Thymus (tissue), 11 donors: ENCODE results near the gene METAP1D. TPM values are rescaled to one million over a fixed set of nuclear protein-coding genes. Genes with fewer than 3 reads are reported as not detected.

Experiments used
- DNase-seq, 9 donors: peaks; one replicate each; pipeline ENCODE4 v3.0.0-alpha.2; 2013; ENCODE audit warnings: low spot score in 9 of 9, low read depth in 6 of 9, missing footprints in 1 of 9
- H3K27ac ChIP-seq, 2 donors: one replicate each; pipeline ENCODE4 v1.5.1; 2013; ENCODE audit warnings: control low read depth in 1 of 2, low read depth in 1 of 2, low read length in 1 of 2, mild to moderate bottlenecking in 1 of 2, moderate library complexity in 1 of 2
- H3K27me3 ChIP-seq, 2 donors: one replicate each; pipeline ENCODE4 v1.5.1; 2013; ENCODE audit warnings: low read length in 1 of 2; ENCODE audit not compliant: control insufficient read depth in 2 of 2, insufficient read depth in 1 of 2
- H3K36me3 ChIP-seq, 2 donors: one replicate each; pipeline ENCODE4 v1.5.1; 2013; ENCODE audit warnings: low read length in 1 of 2, mild to moderate bottlenecking in 1 of 2, moderate library complexity in 1 of 2; ENCODE audit not compliant: control insufficient read depth in 2 of 2, insufficient read depth in 2 of 2
- H3K4me1 ChIP-seq, 2 donors: one replicate each; pipeline ENCODE4 v1.5.1; 2013; ENCODE audit warnings: low read length in 2 of 2; ENCODE audit not compliant: control insufficient read depth in 2 of 2, insufficient read depth in 2 of 2
- H3K4me3 ChIP-seq, 2 donors: one replicate each; pipeline ENCODE4 v1.5.1; 2013; ENCODE audit warnings: low read length in 2 of 2, control low read depth in 1 of 2, mild to moderate bottlenecking in 1 of 2
- H3K9me3 ChIP-seq, 2 donors: one replicate each; pipeline ENCODE4 v1.5.1; 2013; ENCODE audit warnings: low read length in 1 of 2, mild to moderate bottlenecking in 1 of 2; ENCODE audit not compliant: control insufficient read depth in 2 of 2, insufficient read depth in 1 of 2
- WGBS: extraction: QIAGEN DNeasy Blood & Tissue Kit; methylation state at CpG from one replicate; pipeline ENCODE4 v1.1.7; 2013; 5-methylcytosine and 5-hydroxymethylcytosine counted together
- polyA plus RNA-seq: library from polyadenylated mRNA; stranded (reverse); fragments of 200-250 nt; gene quantifications from one replicate; pipeline ENCODE4 v1.2.3, GENCODE V29; 2013
- total RNA-seq: library from RNA; stranded (reverse); fragments of 120-200 nt; gene quantifications from one replicate; pipeline ENCODE4 v1.2.4, GENCODE V29; 2013
- donor health status: healthy.

METAP1D gene
- total and polyA plus RNA-seq, 2 donors = 2.4 to 4.2 TPM

- WGBS = 96% methylated on average over 1 of the region's 1 CpG
- Histone ChIP-seq H3K36me3 (no peaks in the 10 kb centered on the region), H3K27me3 (no peaks in the 10 kb centered on the region), H3K4me1 (no peaks in the 10 kb centered on the region), H3K9me3 (no peaks in the 10 kb centered on the region), H3K4me3 (no peak overlapping the region), H3K27ac (no peak overlapping the region)
- DNase-seq = no peak
Measured at GRCh38 chr2:172007372-172007771, 7.6 kb downstream of the METAP1D start.

GRCh38 chr2:172009823-172010222 lies 10.1 kb downstream of the METAP1D start:
- WGBS = 98% methylated on average over 4 of the region's 4 CpGs

GRCh38 chr2:172011812-172012575 lies 12.2 kb downstream of the METAP1D start:
- H3K27me3 ChIP-seq = no peaks in the 10 kb centered on the region
- no peaks in the 10 kb centered on the region for H3K9me3 ChIP-seq
- no peaks in the 10 kb centered on the region for H3K36me3 ChIP-seq
- H3K4me3 ChIP-seq = no peak overlapping the region
- no peak overlapping the region for H3K27ac ChIP-seq
- H3K4me1 ChIP-seq = no peaks in the 10 kb centered on the region
- 69% methylated on average over 11 of the region's 11 CpGs for WGBS
- DNase-seq = peak in 1 of 9 donors; percentile 27

More at GRCh38 chr2:172009823-172010222, 10.1 kb downstream of the METAP1D start:
- Histone ChIP-seq H3K4me1 (no peaks in the 10 kb centered on the region), H3K9me3 (no peaks in the 10 kb centered on the region), H3K4me3 (no peak overlapping the region), H3K36me3 (no peaks in the 10 kb centered on the region), H3K27ac (no peak overlapping the region), H3K27me3 (no peaks in the 10 kb centered on the region)
- DNase-seq = no peak

DNA sequence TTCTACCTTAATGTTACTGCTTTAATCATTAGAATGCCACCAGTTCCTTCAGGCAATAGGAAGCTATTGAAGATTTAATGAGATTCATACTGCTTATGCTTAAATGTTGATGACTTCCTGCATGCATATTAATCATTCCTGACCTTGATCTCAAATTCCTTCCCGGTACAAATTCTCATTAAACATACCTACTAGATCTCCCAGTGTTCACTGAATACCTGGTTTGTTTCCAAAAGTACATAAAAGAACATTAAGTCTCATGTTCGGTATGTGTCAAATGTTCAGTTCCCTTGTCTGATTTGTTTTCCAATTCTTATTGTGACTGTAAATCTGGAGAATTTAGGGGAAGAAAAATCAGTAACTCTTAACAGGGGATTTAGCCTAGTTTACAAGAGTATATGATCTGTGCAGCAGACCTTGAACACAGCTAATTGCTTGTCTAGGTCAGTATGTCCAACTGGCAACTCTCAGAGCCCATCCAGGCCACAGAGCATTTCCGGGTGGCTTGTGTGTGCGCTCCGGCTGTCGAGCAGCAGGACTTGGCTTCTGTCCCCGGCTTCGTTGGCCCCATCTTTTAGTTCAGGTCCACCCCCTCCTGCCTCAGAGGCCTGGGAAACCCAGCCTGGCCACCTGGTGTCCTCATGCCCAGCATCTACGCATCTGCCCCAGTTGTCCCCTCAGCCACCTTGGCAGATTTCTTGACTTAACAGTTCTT lies 13.1 kb downstream of the METAP1D start:
- no peak for DNase-seq
- H3K4me3 ChIP-seq = no peak overlapping the region
- no peaks in the 10 kb centered on the region for H3K36me3 ChIP-seq
- H3K4me1 ChIP-seq = no peaks in the 10 kb centered on the region
- no peak overlapping the region for H3K27ac ChIP-seq
- 94% methylated on average over 9 of the region's 9 CpGs for WGBS
- H3K9me3 ChIP-seq = no peaks in the 10 kb centered on the region
- no peaks in the 10 kb centered on the region for H3K27me3 ChIP-seq

DNA sequence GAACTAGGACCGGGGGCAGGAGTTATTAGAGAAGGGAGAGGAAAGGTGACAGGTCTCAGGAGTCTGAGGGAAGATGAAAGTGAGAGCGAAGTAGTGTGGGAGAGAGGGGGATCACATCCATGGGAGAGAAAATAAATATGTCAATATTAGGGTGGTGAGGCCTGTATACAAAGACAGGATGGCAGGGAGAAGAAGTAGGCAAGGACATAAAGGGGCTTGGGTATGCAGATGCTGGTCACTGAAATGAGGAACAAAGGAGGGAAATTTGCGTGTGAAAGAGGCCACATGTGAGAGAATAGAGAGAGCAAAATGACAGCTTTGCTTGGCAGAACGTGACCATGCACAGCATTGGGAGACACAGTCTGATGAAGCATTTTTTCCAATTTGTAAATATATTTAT lies 13.6 kb downstream of the METAP1D start:
- no peak overlapping the region for H3K4me3 ChIP-seq
- 82% methylated on average over 4 of the region's 4 CpGs for WGBS
- no peak overlapping the region for H3K27ac ChIP-seq
- H3K36me3 ChIP-seq = no peaks in the 10 kb centered on the region
- DNase-seq = no peak
- no peaks in the 10 kb centered on the region for H3K27me3 ChIP-seq
- no peaks in the 10 kb centered on the region for H3K9me3 ChIP-seq
- H3K4me1 ChIP-seq = no peaks in the 10 kb centered on the region

GRCh38 chr2:172021074-172021931 lies 21.6 kb downstream of the METAP1D start:
- WGBS = 76% methylated on average over 8 of the region's 8 CpGs
- DNase-seq = no peak
- no peaks in the 10 kb centered on the region for H3K36me3 ChIP-seq
- no peak overlapping the region for H3K27ac ChIP-seq
- H3K4me1 ChIP-seq = no peaks in the 10 kb centered on the region
- no peak overlapping the region for H3K4me3 ChIP-seq
- no peaks in the 10 kb centered on the region for H3K9me3 ChIP-seq
- H3K27me3 ChIP-seq = no peaks in the 10 kb centered on the region

DNA sequence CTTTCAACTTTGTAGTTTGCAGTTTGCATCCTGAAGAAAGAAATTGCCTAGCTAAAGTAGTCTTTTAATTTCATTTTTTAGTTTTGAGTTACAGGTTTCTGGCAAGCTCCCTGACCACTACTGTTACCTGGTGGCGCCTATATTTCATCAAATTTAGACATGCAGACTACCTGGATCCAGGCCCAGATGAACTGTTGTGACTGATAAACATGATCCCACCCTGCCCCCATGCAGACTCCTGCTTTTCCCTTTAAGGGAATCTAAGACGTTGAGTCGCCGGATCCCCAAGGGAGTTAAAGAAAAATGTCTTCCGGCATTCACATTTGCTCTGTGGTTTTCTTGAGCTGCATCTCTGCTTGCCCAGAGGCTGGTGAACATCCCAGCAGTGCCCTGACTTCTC lies 22.2 kb downstream of the METAP1D start:
- no peaks in the 10 kb centered on the region for H3K4me1 ChIP-seq
- peak overlapping the region in 1 of 2 donors; percentile 13 for H3K27ac ChIP-seq
- H3K4me3 ChIP-seq = no peak overlapping the region
- no peaks in the 10 kb centered on the region for H3K36me3 ChIP-seq
- WGBS = 92% methylated on average over 5 of the region's 5 CpGs
- DNase-seq = no peak
- H3K9me3 ChIP-seq = no peaks in the 10 kb centered on the region
- no peaks in the 10 kb centered on the region for H3K27me3 ChIP-seq

GRCh38 chr2:172031536-172031935 lies 31.8 kb downstream of the METAP1D start:
- Histone ChIP-seq H3K27me3 (no peaks in the 10 kb centered on the region), H3K4me1 (no peaks in the 10 kb centered on the region), H3K27ac (no peak overlapping the region), H3K36me3 (no peaks in the 10 kb centered on the region), H3K9me3 (no peaks in the 10 kb centered on the region), H3K4me3 (no peak overlapping the region)
- WGBS = 94% methylated on average over 4 of the region's 4 CpGs
- DNase-seq = no peak

DNA sequence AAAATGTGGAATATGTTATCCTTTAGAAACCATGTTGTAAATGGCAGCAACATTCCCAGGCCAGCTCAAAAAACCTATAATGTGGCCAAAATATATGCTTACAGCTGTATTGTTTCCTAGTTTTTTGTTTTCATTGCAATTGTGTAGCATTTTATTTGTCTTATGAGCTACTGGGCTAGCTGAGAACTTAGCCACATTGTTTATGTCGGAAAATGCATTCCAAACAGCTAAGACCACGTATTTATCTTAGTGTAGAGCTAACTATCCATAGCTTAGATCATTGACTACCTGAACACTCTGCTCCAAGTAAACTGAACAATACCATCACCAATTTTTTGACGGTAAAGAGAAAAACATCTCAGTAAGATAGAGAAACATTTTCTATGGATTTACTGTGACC lies 38.4 kb downstream of the METAP1D start:
- no peak overlapping the region for H3K4me3 ChIP-seq

More for the DNA sequence above, 38.4 kb downstream of the METAP1D start:
- Histone ChIP-seq H3K9me3 (no peaks in the 10 kb centered on the region), H3K4me1 (no peaks in the 10 kb centered on the region), H3K27me3 (no peaks in the 10 kb centered on the region), H3K27ac (no peak overlapping the region), H3K36me3 (no peaks in the 10 kb centered on the region)
- no peak for DNase-seq
- WGBS = 97% methylated on average over 3 of the region's 3 CpGs
